ENCODE results near the gene SOX30. TPM values are rescaled to one million over a fixed set of nuclear protein-coding genes. Genes with fewer than 3 reads are reported as not detected.
"Not testable (repeated sequence)": the region's sequence is repeated elsewhere in the genome, so short reads cannot be mapped to it uniquely, and the experiment has no call there.

SOX30 gene
- total RNA-seq = under 1 TPM in 1 of 2 donors, not detected in 1; 0.89 TPM

DNA sequence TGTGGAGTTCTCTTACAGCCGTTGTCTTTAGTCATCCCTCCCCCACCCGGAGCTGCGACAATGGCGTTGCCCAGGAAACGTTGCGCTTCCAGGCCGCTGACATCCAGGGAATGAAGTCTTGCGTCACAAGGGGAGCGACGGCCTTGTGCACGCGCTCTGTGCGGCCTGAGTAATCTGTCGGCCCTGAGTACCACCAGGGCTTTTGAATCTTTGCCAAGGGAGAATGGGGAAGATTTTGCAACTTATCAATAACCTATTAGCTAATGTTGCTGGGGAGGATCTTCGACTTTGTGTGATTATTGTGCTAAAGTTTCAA is at the start of gene SOX30:
Gene SOX30 (minus strand): TSS at position 62 of the 316 bp plus-strand sequence. CDS start 360 bp downstream, outside the sequence.
- no peaks in the 10 kb centered on the region for H3K27me3 ChIP-seq
- TF ChIP-seq, protein P1, sequence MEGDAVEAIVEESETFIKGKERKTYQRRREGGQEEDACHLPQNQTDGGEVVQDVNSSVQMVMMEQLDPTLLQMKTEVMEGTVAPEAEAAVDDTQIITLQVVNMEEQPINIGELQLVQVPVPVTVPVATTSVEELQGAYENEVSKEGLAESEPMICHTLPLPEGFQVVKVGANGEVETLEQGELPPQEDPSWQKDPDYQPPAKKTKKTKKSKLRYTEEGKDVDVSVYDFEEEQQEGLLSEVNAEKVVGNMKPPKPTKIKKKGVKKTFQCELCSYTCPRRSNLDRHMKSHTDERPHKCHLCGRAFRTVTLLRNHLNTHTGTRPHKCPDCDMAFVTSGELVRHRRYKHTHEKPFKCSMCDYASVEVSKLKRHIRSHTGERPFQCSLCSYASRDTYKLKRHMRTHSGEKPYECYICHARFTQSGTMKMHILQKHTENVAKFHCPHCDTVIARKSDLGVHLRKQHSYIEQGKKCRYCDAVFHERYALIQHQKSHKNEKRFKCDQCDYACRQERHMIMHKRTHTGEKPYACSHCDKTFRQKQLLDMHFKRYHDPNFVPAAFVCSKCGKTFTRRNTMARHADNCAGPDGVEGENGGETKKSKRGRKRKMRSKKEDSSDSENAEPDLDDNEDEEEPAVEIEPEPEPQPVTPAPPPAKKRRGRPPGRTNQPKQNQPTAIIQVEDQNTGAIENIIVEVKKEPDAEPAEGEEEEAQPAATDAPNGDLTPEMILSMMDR (IDR thresholded peaks at IDR 0.05) = no peak
- peaks cover 0 to 7% of the 10 kb centered on the region in 2 donors for H3K9me3 ChIP-seq
- H3K27ac ChIP-seq = peak within 1 kb of the TSS in 1 of 2 donors; percentile 22
- no peak for DNase-seq (ENCODE audit: low spot score)
- peak within 1 kb of the TSS; percentile 36 to 58 for H3K4me3 ChIP-seq
- H3K36me3 ChIP-seq = no peaks in the 10 kb centered on the region
- peaks cover 0 to 9% of the 10 kb centered on the region in 2 donors for H3K4me1 ChIP-seq

DNA sequence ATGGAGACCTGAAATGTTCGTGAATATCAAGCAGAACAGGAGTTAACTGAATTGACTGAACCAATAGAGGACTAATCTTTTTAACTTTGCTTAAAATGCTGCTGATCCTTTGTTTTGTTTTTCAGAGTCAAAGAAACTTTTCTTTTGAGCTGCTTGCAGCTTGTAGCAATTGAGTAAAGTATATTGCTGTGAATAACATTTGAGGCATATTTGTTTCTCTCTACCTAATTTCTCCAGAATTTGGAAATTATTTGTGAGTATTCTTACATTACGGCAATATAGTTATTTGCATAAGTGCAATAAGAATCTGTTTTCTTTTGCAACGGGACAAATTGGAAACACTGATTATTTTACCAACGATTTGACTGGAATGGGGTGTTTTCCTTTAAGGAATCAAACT is 46.4 kb upstream of the SOX30 start:
- H3K9me3 ChIP-seq; DNase-seq (ENCODE audit: low spot score); H3K27me3 ChIP-seq; H3K4me3 ChIP-seq; H3K27ac ChIP-seq; H3K36me3 ChIP-seq; H3K4me1 ChIP-seq: not testable (repeated sequence)

DNA sequence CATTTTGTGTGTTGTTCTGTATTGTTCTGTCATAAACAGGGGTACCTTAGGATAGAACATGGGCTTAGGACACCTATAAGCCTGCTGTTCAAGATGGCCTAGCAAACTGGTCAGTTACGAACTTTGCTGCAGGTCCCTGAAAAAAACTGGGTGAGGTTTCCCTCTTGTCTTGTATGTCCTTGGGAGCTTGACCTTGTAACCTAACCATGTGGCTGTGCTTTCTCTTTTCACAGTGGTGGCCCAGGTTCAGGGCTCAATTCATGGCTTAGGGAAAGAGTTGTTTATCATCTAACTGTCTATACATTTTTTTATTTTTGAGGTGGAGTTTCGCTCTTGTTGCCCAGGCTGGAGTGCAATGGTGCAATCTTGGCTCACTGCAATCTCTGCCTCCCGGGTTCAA is 43.9 kb upstream of the SOX30 start:
- not testable (repeated sequence) for H3K4me3 ChIP-seq

DNA sequence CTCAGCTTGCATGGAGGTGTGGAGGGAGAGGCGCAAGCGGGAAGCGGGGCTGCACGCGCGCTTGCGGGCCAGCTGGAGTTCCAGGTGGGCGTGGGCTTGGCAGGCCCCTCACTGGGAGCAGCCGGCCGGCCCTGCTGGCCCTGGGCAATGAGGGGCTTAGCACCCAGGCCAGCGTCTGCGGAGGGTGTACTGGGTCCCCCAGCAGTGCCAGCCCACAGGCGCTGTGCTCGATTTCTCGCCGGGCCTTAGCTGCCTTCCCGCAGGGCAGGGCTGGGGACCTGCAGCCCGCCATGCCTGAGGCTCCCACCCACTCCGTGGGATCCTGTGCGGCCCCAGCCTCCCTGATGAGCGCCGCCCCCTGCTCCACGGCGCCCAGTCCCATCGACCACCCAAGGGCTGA is 41.6 kb upstream of the SOX30 start:
- not testable (repeated sequence) for H3K27ac ChIP-seq; H3K36me3 ChIP-seq; H3K4me1 ChIP-seq; H3K4me3 ChIP-seq; H3K9me3 ChIP-seq; H3K27me3 ChIP-seq; DNase-seq (ENCODE audit: low spot score)

More for the DNA sequence above, 43.9 kb upstream of the SOX30 start:
- not testable (repeated sequence) for DNase-seq (ENCODE audit: low spot score); H3K36me3 ChIP-seq; H3K9me3 ChIP-seq; H3K27me3 ChIP-seq; H3K4me1 ChIP-seq; H3K27ac ChIP-seq

DNA sequence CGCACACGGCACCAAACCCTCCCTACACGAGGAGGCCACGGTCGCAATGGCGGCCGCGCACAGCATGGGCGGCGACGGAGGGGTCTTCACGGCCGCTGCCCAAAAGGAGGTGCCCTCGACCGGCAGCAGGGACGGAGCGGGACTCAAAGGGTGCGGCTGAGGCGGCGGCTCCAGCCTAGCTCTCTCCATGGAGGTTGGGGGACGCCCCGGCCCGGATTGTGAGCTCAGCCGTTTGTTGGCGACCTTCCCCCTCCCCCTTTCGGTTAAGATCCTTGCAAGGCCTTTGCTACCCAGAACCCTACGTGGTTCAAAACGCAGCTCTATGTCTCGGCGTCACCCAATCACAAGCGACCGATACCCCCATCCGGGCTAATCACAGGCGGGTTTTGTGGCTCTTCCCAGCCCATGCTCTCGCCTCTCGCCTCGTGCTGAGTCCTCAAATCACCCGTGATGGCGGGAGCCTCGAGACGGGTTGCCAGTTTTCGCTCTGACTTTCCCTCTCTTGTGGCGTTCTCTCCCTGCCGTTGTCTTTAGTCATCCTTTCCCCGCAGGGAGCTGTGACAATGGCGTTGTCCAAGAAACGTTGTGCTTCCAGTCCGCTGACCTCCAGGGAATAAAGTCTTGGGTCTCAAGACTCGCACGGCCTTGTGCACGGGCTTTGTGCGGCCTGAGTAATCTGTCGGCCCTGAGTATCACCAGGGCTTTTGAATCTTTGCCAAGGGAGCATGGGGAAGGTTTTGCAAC is 38.6 kb upstream of the SOX30 start:
- Histone ChIP-seq H3K36me3 (no peaks in the 10 kb centered on the region), H3K27me3 (no peaks in the 10 kb centered on the region), H3K4me3 (peak overlapping the region in 1 of 2 donors; percentile 19), H3K4me1 (peaks cover 0 to 6% of the 10 kb centered on the region in 2 donors), H3K9me3 (no peaks in the 10 kb centered on the region), H3K27ac (no peak overlapping the region)
- TF ChIP-seq, protein P1 (IDR thresholded peaks at IDR 0.05) = no peak
- peak; percentile 32 for DNase-seq (ENCODE audit: low spot score)

DNA sequence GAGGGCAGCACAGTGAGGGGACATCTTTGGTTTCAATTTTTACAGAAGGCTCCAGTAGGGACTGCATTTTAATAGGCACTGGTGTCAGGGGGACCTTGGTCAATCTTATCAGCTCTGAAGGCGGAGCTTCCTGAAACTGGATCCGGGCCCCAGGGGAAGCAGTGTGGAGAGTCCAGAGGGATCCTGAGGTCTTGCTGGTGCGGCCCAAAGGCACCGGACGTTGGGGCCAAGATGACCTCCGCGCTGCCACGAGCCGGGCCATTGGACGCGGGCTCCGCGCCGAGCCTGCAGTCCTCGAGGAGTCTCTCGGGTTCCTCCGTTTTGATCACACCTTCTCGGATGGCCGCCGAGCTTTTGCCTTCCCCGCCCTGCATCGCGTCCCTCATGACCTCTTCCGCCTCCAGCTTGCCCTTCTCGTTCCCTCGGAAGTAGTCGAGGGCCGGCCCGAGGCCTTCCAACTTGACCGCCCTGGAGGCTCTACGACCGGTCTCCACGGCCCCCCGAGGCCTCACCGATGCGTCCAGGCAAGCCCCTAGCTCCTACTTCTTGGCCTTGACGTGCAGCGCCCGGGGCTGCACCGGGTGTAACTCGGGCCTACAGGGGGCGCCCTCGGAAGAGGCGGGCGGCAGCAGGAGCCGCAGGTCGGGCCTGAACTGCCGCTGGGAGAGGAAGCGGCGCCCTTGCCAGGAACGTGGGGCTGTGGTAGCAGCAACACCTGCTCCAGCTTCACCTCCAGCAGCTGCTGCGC is 37.9 kb upstream of the SOX30 start:
- H3K9me3 ChIP-seq = no peaks in the 10 kb centered on the region
- peak overlapping the region in 1 of 2 donors; percentile 19 for H3K4me3 ChIP-seq
- H3K27me3 ChIP-seq = no peaks in the 10 kb centered on the region
- DNase-seq (ENCODE audit: low spot score) = peak; percentile 51
- TF ChIP-seq, protein P1 (IDR thresholded peaks at IDR 0.05) = no peak
- no peaks in the 10 kb centered on the region for H3K36me3 ChIP-seq
- H3K27ac ChIP-seq = no peak overlapping the region
- H3K4me1 ChIP-seq = peaks cover 0 to 6% of the 10 kb centered on the region in 2 donors

DNA sequence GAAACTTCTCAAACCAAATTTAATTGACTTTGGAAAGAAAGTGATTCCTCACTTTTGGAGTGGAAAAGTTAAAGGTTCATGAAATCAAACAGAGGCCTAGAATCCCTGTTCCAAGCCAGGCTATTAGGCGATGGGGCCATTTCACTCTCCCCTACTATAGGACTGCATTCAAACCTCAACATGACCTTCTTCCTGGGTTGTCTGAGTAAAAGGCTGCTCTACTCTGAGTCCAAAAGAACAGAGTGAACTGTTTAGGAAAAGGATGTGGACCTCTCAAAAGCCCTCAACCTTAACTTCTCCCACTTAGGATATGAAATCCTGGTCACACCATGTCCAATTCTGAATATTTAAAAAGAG is 34.9 kb upstream of the SOX30 start:
- no peak for DNase-seq (ENCODE audit: low spot score)
- Histone ChIP-seq H3K4me3 (no peak overlapping the region), H3K36me3 (no peaks in the 10 kb centered on the region), H3K4me1 (peaks cover 0 to 6% of the 10 kb centered on the region in 2 donors), H3K27ac (peak overlapping the region; percentile 70 to 81), H3K27me3 (no peaks in the 10 kb centered on the region), H3K9me3 (no peaks in the 10 kb centered on the region)
- TF ChIP-seq, protein P1 (IDR thresholded peaks at IDR 0.05) = no peak

DNA sequence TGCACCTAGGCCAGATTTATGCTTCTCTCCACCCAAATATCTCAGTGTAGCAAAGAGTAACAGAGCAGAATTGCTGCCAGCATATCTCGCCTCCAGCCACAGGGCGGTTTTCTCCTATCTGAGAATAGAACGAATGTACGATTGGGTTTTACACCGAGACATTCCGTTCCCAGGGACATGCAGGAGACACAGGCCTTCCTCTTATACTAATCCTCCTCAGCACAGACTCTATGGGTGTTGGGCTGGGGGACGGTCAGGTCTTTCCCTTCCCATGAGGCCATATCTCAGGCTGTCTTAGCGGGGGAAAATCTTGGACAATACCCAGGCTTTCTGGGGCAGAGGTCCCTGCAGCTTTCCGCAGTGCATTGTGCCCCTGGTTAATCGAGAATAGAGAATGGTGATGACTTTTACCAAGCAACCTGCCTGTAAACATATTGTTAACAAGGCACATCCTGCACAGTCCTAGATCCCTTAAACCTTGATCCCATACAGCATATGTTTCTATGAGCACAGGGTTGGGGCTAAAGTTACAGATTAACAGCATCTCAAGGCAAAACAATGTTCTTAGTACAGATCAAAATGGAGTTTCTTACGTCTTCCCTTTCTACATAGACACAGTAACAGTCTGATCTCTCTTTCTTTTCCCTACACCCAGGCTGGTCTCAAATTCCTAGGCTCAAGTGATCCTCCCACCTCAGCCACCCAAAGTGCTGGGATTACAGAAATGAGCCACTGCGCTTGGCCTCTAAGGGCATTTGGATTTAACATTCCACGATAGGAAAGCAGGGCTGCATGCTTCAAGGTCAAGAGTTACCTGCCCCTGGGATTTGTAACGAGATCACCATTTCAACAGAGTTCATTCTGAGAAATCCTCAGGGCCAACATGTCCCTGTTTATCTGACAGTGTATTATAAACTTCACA is 34.3 kb upstream of the SOX30 start:
- peak overlapping the region; percentile 70 to 81 for H3K27ac ChIP-seq
- peak; percentile 57 for DNase-seq (ENCODE audit: low spot score)
- H3K9me3 ChIP-seq, H3K4me3 ChIP-seq, H3K4me1 ChIP-seq, H3K27me3 ChIP-seq, H3K36me3 ChIP-seq: not testable (repeated sequence)

Data from right atrium auricular region (tissue), 2 donors.